Measurements from ENCODE around the gene TMOD3.

TMOD3 gene

DNA sequence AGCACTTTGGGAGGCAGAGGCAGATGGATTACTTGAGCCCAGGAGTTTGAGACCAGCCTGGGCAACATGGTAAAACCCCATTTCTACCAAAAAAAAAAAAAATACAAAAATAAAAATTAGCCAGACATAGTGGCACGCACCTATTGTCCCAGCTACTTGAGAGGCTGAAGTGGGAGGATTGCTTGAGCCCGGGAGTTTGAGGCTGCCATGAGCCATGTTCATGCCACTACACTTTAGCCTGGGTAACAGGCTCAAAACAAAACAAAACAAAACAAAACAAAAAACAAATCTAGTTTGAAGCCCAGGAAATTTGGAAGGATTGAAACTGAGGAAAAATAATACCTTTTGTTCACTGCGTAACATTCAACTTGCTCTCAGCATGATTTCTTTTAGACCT, 16.6 kb downstream of the TMOD3 start:
- Histone ChIP-seq H3K27me3 (ENCODE audit: insufficient read depth, low read length, poor library complexity) (no peaks in the 10 kb centered on the region), H3K4me3 (ENCODE audit: low read length) (no peak overlapping the region), H3K4me1 (ENCODE audit: control insufficient read depth, low read depth, low read length) (peaks cover 7% of the 10 kb centered on the region), H4K8ac (ENCODE audit: low read depth, low read length) (no peak overlapping the region), H4K5ac (ENCODE audit: low read length) (no peak overlapping the region), H3K4ac (ENCODE audit: low read depth, low read length) (no peak overlapping the region), H2BK5ac (ENCODE audit: low read length) (no peak overlapping the region), H3K4me2 (ENCODE audit: low read length) (no peak overlapping the region), H3K9ac (ENCODE audit: low read length) (no peak overlapping the region), H2BK15ac (replicated peaks; ENCODE audit: low read depth) (no peak overlapping the region), H3K23ac (ENCODE audit: low read length) (no peak overlapping the region), H2BK120ac (ENCODE audit: low read depth, low read length) (no peak overlapping the region), H2AK5ac (ENCODE audit: low read length) (no peak overlapping the region), H3K36me3 (ENCODE audit: control insufficient read depth, insufficient read depth, low read length) (no peaks in the 10 kb centered on the region), H3K18ac (ENCODE audit: low read length) (no peak overlapping the region), H3K56ac (ENCODE audit: low read length) (no peak overlapping the region), H3K27ac (ENCODE audit: low read depth, low read length) (no peak overlapping the region), H3K79me1 (ENCODE audit: low read length) (peaks cover 25% of the 10 kb centered on the region), H3K79me2 (ENCODE audit: control insufficient read depth, insufficient read depth, low read length) (peaks cover 31% of the 10 kb centered on the region)
- DNase-seq, result no peak
- no CpG with 5 or more reads among the region's 3 CpGs for WGBS (ENCODE audit: extremely low coverage, insufficient coverage, low lambda C conversion rate)

DNA sequence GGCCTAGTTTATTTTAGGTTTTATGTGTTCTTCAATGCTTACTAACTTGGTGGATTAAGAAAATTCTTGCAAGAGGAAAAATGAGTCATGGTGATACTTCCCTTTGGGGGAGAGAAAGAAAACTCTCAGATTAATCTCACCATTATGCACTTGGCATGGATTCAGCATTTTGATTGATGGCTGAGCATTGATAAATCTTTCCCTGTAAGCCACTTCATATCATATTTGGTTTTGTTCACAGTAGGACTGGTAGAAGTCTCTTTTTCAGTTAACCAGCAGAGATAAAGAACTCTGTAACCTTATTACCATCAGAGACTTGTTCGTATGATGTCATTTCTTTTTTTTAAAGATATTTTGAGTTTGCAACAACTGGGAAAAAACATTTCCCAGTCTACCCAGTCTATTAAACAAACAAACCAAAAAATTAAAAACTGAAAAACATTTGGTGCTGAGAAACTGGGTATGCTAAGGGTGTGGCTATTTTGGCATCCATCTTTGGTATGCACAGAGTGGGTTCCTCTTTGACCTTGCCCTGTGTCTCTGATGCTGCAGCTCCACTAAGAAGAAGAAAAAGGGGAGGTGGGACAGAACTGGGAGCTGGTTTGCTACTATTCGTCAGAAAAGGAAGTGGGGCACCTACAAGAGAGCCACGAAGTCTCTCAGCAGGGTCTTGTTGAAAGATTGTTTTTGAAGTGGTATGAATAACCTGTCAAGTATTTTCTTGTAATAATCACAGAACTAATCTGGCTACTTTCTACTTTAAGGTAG, 17.2 kb downstream of the TMOD3 start:
- no peak overlapping the region for H3K4ac ChIP-seq (ENCODE audit: low read depth, low read length)
- H3K27ac ChIP-seq (ENCODE audit: low read depth, low read length), result no peak overlapping the region
- no peaks in the 10 kb centered on the region for H3K36me3 ChIP-seq (ENCODE audit: control insufficient read depth, insufficient read depth, low read length)
- H2BK5ac ChIP-seq (ENCODE audit: low read length), result no peak overlapping the region
- peaks cover 32% of the 10 kb centered on the region for H3K79me2 ChIP-seq (ENCODE audit: control insufficient read depth, insufficient read depth, low read length)
- H3K4me1 ChIP-seq (ENCODE audit: control insufficient read depth, low read depth, low read length), result peaks cover 7% of the 10 kb centered on the region
- H4K8ac ChIP-seq (ENCODE audit: low read depth, low read length), result no peak overlapping the region
- no peak overlapping the region for H2BK15ac ChIP-seq (replicated peaks; ENCODE audit: low read depth)
- no peak overlapping the region for H3K23ac ChIP-seq (ENCODE audit: low read length)
- no peak overlapping the region for H3K56ac ChIP-seq (ENCODE audit: low read length)
- H3K4me2 ChIP-seq (ENCODE audit: low read length), result no peak overlapping the region
- no peak overlapping the region for H3K9ac ChIP-seq (ENCODE audit: low read length)
- no peak overlapping the region for H2AK5ac ChIP-seq (ENCODE audit: low read length)
- WGBS (ENCODE audit: extremely low coverage, insufficient coverage, low lambda C conversion rate), result no CpG with 5 or more reads among the region's 3 CpGs
- H3K4me3 ChIP-seq (ENCODE audit: low read length), result no peak overlapping the region
- H3K18ac ChIP-seq (ENCODE audit: low read length), result no peak overlapping the region
- H3K27me3 ChIP-seq (ENCODE audit: insufficient read depth, low read length, poor library complexity), result no peaks in the 10 kb centered on the region
- H2BK120ac ChIP-seq (ENCODE audit: low read depth, low read length), result no peak overlapping the region
- no peak for DNase-seq
- peaks cover 26% of the 10 kb centered on the region for H3K79me1 ChIP-seq (ENCODE audit: low read length)
- no peak overlapping the region for H4K5ac ChIP-seq (ENCODE audit: low read length)

DNA sequence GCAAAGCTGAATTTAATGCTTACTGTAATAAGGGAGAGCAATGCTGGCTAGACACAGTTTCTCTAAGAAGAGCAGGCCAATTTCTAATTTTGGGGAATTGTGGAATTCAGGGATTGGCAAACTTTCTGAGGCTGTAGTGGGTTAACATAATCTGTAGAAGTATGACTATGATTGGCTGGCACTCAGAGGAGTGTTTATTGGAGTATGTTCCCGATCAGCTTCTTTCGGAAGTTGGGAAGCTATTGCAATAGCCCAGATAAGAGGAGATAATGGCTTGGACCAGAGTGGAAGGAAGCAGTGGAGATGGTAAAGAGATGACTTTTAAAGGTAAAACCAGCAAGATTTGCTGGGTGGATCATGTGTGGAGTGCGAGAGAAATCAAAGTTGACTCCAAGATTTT, 19.4 kb downstream of the TMOD3 start:
- H3K56ac ChIP-seq (ENCODE audit: low read length), result no peak overlapping the region
- H2AK5ac ChIP-seq (ENCODE audit: low read length), result no peak overlapping the region
- no peak overlapping the region for H3K27ac ChIP-seq (ENCODE audit: low read depth, low read length)
- H3K36me3 ChIP-seq (ENCODE audit: control insufficient read depth, insufficient read depth, low read length), result no peaks in the 10 kb centered on the region
- H3K18ac ChIP-seq (ENCODE audit: low read length), result no peak overlapping the region
- no peak overlapping the region for H2BK5ac ChIP-seq (ENCODE audit: low read length)
- no CpG with 5 or more reads among the region's 3 CpGs for WGBS (ENCODE audit: extremely low coverage, insufficient coverage, low lambda C conversion rate)
- H4K8ac ChIP-seq (ENCODE audit: low read depth, low read length), result no peak overlapping the region
- H3K79me1 ChIP-seq (ENCODE audit: low read length), result peaks cover 23% of the 10 kb centered on the region
- H3K79me2 ChIP-seq (ENCODE audit: control insufficient read depth, insufficient read depth, low read length), result peaks cover 22% of the 10 kb centered on the region
- no peak for DNase-seq
- no peaks in the 10 kb centered on the region for H3K4me1 ChIP-seq (ENCODE audit: control insufficient read depth, low read depth, low read length)
- H4K5ac ChIP-seq (ENCODE audit: low read length), result no peak overlapping the region
- no peak overlapping the region for H3K9ac ChIP-seq (ENCODE audit: low read length)
- no peak overlapping the region for H2BK15ac ChIP-seq (replicated peaks; ENCODE audit: low read depth)
- no peak overlapping the region for H3K4me2 ChIP-seq (ENCODE audit: low read length)
- H2BK120ac ChIP-seq (ENCODE audit: low read depth, low read length), result no peak overlapping the region
- no peak overlapping the region for H3K4ac ChIP-seq (ENCODE audit: low read depth, low read length)
- H3K27me3 ChIP-seq (ENCODE audit: insufficient read depth, low read length, poor library complexity), result no peaks in the 10 kb centered on the region
- no peak overlapping the region for H3K23ac ChIP-seq (ENCODE audit: low read length)
- no peak overlapping the region for H3K4me3 ChIP-seq (ENCODE audit: low read length)

DNA sequence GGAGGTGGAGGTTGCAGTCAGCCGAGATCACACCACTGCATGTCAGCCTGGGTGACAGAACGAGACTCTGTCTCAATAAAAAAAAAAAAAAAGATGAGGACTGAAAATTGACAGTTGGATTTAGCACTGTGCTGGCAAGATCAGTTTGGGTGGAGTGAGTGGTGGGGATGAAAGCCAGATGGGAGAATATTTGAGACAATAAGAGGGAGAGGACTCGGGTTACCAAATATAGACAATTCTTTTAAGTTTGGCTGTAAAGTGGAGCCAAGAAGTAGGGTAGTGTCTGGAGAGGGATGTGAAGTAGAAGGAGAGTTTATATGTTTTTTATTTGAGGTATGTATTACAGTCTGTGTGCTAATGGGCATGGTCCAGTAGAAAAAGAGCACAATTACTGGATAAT, 20.4 kb downstream of the TMOD3 start:
- no peak overlapping the region for H3K23ac ChIP-seq (ENCODE audit: low read length)
- H3K36me3 ChIP-seq (ENCODE audit: control insufficient read depth, insufficient read depth, low read length), result no peaks in the 10 kb centered on the region
- H3K9ac ChIP-seq (ENCODE audit: low read length), result no peak overlapping the region
- DNase-seq, result no peak
- peaks cover 25% of the 10 kb centered on the region for H3K79me2 ChIP-seq (ENCODE audit: control insufficient read depth, insufficient read depth, low read length)
- WGBS (ENCODE audit: extremely low coverage, insufficient coverage, low lambda C conversion rate), result no CpG with 5 or more reads among the region's 3 CpGs
- H3K4me3 ChIP-seq (ENCODE audit: low read length), result no peak overlapping the region
- H3K79me1 ChIP-seq (ENCODE audit: low read length), result peaks cover 27% of the 10 kb centered on the region
- H3K27ac ChIP-seq (ENCODE audit: low read depth, low read length), result no peak overlapping the region
- no peak overlapping the region for H3K4me2 ChIP-seq (ENCODE audit: low read length)
- no peak overlapping the region for H3K18ac ChIP-seq (ENCODE audit: low read length)
- H2BK120ac ChIP-seq (ENCODE audit: low read depth, low read length), result no peak overlapping the region
- H3K56ac ChIP-seq (ENCODE audit: low read length), result no peak overlapping the region
- H2BK15ac ChIP-seq (replicated peaks; ENCODE audit: low read depth), result no peak overlapping the region
- H3K4ac ChIP-seq (ENCODE audit: low read depth, low read length), result no peak overlapping the region
- H4K8ac ChIP-seq (ENCODE audit: low read depth, low read length), result no peak overlapping the region
- H3K4me1 ChIP-seq (ENCODE audit: control insufficient read depth, low read depth, low read length), result no peaks in the 10 kb centered on the region
- H2AK5ac ChIP-seq (ENCODE audit: low read length), result no peak overlapping the region
- H3K27me3 ChIP-seq (ENCODE audit: insufficient read depth, low read length, poor library complexity), result no peaks in the 10 kb centered on the region
- H2BK5ac ChIP-seq (ENCODE audit: low read length), result no peak overlapping the region
- no peak overlapping the region for H4K5ac ChIP-seq (ENCODE audit: low read length)

DNA sequence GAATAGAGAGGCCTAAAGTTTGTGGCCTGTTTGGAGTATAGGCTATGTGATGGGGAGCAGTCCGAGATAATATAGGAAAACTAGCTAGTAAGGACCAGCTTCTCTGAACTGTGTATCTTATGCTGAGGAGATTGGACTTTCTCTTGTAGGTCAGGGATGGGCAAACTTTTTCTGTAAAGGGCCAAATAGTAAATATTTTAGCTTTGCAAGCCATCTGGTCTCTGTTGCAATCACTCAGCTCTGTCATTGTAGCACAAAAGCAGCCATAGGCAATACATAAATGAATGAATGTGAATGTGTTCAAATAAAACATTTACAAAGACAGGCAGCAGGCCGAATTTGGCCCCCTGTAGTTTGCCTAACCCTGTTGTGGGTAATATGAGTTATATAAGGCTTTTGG, 24.5 kb downstream of the TMOD3 start:
- Histone ChIP-seq H3K9ac (ENCODE audit: low read length) (no peak overlapping the region), H3K27me3 (ENCODE audit: insufficient read depth, low read length, poor library complexity) (no peaks in the 10 kb centered on the region), H3K4me3 (ENCODE audit: low read length) (no peak overlapping the region), H2BK15ac (replicated peaks; ENCODE audit: low read depth) (no peak overlapping the region), H3K56ac (ENCODE audit: low read length) (no peak overlapping the region), H3K18ac (ENCODE audit: low read length) (no peak overlapping the region), H3K4me1 (ENCODE audit: control insufficient read depth, low read depth, low read length) (no peaks in the 10 kb centered on the region), H3K36me3 (ENCODE audit: control insufficient read depth, insufficient read depth, low read length) (no peaks in the 10 kb centered on the region), H4K8ac (ENCODE audit: low read depth, low read length) (no peak overlapping the region), H3K4ac (ENCODE audit: low read depth, low read length) (no peak overlapping the region), H3K79me1 (ENCODE audit: low read length) (peaks cover 20% of the 10 kb centered on the region), H3K27ac (ENCODE audit: low read depth, low read length) (no peak overlapping the region), H4K5ac (ENCODE audit: low read length) (no peak overlapping the region), H3K79me2 (ENCODE audit: control insufficient read depth, insufficient read depth, low read length) (peaks cover 16% of the 10 kb centered on the region), H3K23ac (ENCODE audit: low read length) (no peak overlapping the region), H2BK120ac (ENCODE audit: low read depth, low read length) (no peak overlapping the region), H2BK5ac (ENCODE audit: low read length) (no peak overlapping the region), H2AK5ac (ENCODE audit: low read length) (no peak overlapping the region), H3K4me2 (ENCODE audit: low read length) (no peak overlapping the region)
- DNase-seq, result no peak
- WGBS (ENCODE audit: extremely low coverage, insufficient coverage, low lambda C conversion rate), result no CpG with 5 or more reads among the region's 2 CpGs

DNA sequence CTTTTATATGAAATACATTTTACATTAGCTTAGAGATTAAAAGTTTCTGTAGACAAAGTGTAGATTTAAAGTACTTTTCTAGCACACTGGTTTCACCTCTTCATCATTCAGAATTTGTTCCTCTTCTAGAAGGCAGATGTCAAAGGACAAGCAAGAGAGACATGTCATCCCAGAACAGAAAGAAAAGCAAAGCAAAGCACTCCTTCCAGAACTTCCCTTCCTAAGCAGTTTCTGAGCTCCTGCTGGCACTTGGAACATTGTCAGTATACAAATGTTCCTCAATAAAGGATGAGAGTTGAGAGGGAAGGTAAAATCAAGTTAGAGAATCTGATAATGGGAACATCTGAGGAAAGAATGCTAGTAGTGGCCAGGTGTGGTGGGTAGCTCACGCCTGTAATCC, 26.2 kb downstream of the TMOD3 start:
- H3K27me3 ChIP-seq (ENCODE audit: insufficient read depth, low read length, poor library complexity), result no peaks in the 10 kb centered on the region
- H2BK120ac ChIP-seq (ENCODE audit: low read depth, low read length), result no peak overlapping the region
- peaks cover 10% of the 10 kb centered on the region for H3K79me2 ChIP-seq (ENCODE audit: control insufficient read depth, insufficient read depth, low read length)
- H3K4me3 ChIP-seq (ENCODE audit: low read length), result no peak overlapping the region
- DNase-seq, result no peak
- no peak overlapping the region for H3K23ac ChIP-seq (ENCODE audit: low read length)
- H3K18ac ChIP-seq (ENCODE audit: low read length), result no peak overlapping the region
- no peak overlapping the region for H3K4me2 ChIP-seq (ENCODE audit: low read length)
- H3K56ac ChIP-seq (ENCODE audit: low read length), result no peak overlapping the region
- H3K27ac ChIP-seq (ENCODE audit: low read depth, low read length), result no peak overlapping the region
- H2BK15ac ChIP-seq (replicated peaks; ENCODE audit: low read depth), result no peak overlapping the region
- H4K8ac ChIP-seq (ENCODE audit: low read depth, low read length), result no peak overlapping the region
- no peak overlapping the region for H4K5ac ChIP-seq (ENCODE audit: low read length)
- no peak overlapping the region for H2BK5ac ChIP-seq (ENCODE audit: low read length)
- H3K36me3 ChIP-seq (ENCODE audit: control insufficient read depth, insufficient read depth, low read length), result no peaks in the 10 kb centered on the region
- H3K4me1 ChIP-seq (ENCODE audit: control insufficient read depth, low read depth, low read length), result no peaks in the 10 kb centered on the region
- no peak overlapping the region for H3K9ac ChIP-seq (ENCODE audit: low read length)
- peaks cover 19% of the 10 kb centered on the region for H3K79me1 ChIP-seq (ENCODE audit: low read length)
- H3K4ac ChIP-seq (ENCODE audit: low read depth, low read length), result no peak overlapping the region
- WGBS (ENCODE audit: extremely low coverage, insufficient coverage, low lambda C conversion rate), result no CpG with 5 or more reads among the region's 1 CpG
- no peak overlapping the region for H2AK5ac ChIP-seq (ENCODE audit: low read length)
